Anterior cingulate cortex (tissue), 58 donors: ENCODE data around the gene NEMP2.
"Not testable (repeated sequence)": the region's sequence is repeated elsewhere in the genome, so short reads cannot be mapped to it uniquely, and the experiment has no call there.

ENCODE experiments used
- DNase-seq, 58 donors: peaks; one replicate each; lab custom pipeline; 2025; lab: John Stamatoyannopoulos, UW

NEMP2 gene

GRCh38 chr2:190497428-190497827 lies 37.1 kb downstream of the NEMP2 start:
- DNase-seq: peak in 2 of 58 donors; percentile 5 to 25

- not testable (repeated sequence) for DNase-seq
Observed at GRCh38 chr2:190494600-190495227, 39.8 kb downstream of the NEMP2 start.

GRCh38 chr2:190493095-190493494 lies 41.4 kb downstream of the NEMP2 start:
- no peak for DNase-seq

GRCh38 chr2:190490502-190490901 lies 44.0 kb downstream of the NEMP2 start:
- DNase-seq: no peak

GRCh38 chr2:190489475-190489874 lies 45.0 kb downstream of the NEMP2 start:
- no peak for DNase-seq

- DNase-seq: no peak
Observed at GRCh38 chr2:190488516-190489233, 45.8 kb downstream of the NEMP2 start.

- DNase-seq: peak in 1 of 58 donors; percentile 39
Observed at GRCh38 chr2:190486037-190486623, 48.4 kb downstream of the NEMP2 start.

DNA sequence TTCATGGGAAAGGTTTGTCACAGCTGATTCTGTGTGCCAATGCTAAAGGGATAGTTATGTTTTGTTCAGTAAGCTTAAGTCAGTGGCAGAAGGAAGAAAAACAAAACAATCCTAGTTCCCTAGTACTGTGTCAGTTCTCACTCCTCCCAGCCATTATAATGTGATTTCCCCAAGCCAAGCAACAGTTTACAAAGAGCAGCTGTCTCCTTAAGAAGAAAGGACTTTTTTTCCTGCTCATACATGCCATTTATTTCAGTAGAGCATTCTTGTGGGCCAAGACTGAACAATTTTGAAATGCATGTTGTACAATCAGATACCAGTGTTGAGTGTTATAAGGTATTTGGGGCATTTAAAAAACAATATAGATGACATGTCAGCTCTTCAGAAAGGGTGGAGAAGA lies 52.1 kb downstream of the NEMP2 start:
- DNase-seq: no peak

- DNase-seq: peak in 6 of 58 donors; percentile 12 to 32 (median 19)
Observed at GRCh38 chr2:190481339-190481738, 53.2 kb downstream of the NEMP2 start.

GRCh38 chr2:190478572-190479195 lies 55.8 kb downstream of the NEMP2 start:
- no peak for DNase-seq

DNA sequence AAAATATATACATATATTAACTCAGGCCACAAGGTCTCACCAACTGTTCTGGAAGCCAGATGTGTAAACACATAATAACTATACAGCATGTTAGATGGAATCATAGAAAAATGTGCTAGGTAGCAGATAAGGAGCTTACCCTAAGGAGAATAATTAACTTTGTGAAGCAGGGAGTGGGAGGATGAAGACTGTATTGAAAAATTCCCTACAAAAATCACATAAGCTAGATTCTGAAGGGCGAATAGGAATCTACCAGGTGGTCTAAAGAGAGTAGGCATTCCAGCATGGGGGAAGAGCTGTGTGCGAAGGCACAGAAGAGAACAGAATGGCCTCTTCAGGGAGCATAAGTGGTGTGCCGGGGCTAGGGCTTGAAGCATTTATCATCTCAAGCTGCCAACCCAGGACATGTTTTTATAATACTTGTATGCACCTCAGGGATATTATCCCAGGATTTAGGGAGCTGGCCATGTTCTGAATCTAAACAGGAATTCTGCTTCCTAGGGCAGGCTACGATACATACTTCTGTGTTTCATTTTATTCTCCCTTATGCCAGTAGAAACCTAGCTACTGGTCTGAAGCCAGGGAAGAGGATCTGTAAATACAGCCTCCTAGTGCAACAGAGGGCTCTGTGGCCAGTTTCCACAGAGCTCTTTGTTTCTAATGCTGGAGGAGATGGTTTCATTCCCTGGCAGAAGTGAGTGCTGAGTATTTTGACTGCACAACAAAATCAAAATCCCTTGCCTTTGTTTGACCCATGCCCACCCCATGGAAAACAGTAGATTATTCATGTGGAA lies 56.7 kb downstream of the NEMP2 start:
- peak in 31 of 58 donors; percentile 3 to 76 (median 46) for DNase-seq

- no peak for DNase-seq
Observed at GRCh38 chr2:190470256-190470826, 64.2 kb downstream of the NEMP2 start.

GRCh38 chr2:190469771-190470170 lies 64.8 kb downstream of the NEMP2 start:
- no peak for DNase-seq

- peak in 39 of 58 donors; percentile 3 to 73 (median 37) for DNase-seq
Observed at GRCh38 chr2:190468814-190469569, 65.5 kb downstream of the NEMP2 start.

GRCh38 chr2:190468354-190468753 lies 66.2 kb downstream of the NEMP2 start:
- DNase-seq: not testable (repeated sequence)

- peak in 8 of 58 donors; percentile 1 to 45 (median 34) for DNase-seq
Observed at GRCh38 chr2:190467575-190468083, 66.9 kb downstream of the NEMP2 start.

GRCh38 chr2:190466819-190467446 lies 67.6 kb downstream of the NEMP2 start:
- DNase-seq: no peak

DNA sequence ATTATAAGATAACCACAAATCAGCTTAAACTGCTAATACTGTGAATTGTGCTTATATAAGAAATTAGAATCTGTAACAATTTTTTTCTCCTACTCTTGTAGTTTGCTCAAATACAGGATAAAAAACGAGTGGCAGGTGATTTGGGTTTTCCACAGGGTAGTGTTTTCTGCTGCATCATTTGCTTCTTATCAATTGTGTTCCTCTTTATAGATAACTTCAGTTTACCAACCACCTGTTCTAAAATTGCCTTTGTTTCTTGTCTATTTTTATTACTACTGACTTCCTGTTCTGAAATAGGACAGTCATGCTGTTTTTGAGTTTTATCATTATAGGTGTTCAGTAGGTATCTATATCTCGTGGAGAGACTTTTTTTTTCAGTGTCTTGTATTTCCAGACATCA lies 69.5 kb downstream of the NEMP2 start:
- no peak for DNase-seq

DNA sequence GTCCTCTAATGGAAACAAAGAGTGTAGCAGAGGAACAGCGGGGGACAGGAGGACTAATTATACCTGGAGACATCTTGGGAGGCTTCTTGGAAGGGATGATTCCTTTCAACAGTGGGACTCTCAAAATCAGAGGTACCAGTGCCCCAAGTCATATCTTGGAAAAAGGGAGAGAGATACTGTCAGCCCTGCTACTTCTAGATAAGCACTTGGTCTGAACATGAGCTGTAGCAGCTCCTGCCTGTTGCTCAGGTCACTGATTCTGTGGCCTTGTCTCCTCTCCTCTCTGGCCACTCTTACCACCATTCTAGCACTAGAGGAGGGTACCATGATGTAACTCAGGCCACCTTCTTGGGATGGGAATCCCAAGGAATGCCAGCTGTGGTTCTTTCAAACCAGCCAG lies 71.9 kb downstream of the NEMP2 start:
- DNase-seq: no peak
